K562 (cell line): Measurements from ENCODE around the gene IKZF3. TPM values are rescaled to one million over a fixed set of nuclear protein-coding genes. Genes with fewer than 3 reads are reported as not detected.

Experiments used
- ATAC-seq: fragments of 200-7000 bp; cut with Tn5 transposase; 3 replicates; pipeline ENCODE4 v1.9.1; 2020; ENCODE audit warnings: moderate library complexity
- BruUV-seq: library from RNA; stranded (reverse); fragments of 400-500 nt; replicated peaks from 2 replicates; lab custom pipeline; 2021; lab: Mats Ljungman, UMichigan
- CTCF ChIA-PET: fragments of 300-600 bp; formaldehyde crosslinking; extraction: SDS; loops from one replicate; lab custom pipeline; 2021; ENCODE audit warnings: low intra/inter-chr PET ratio; lab: Yijun Ruan, JAX
- POLR2A ChIA-PET: fragments of 300-600, 350-650 bp; sonication (Branson Sonifier 250); formaldehyde crosslinking; extraction: SDS; loops from one replicate; lab custom pipeline; 2021; ENCODE audit warnings: antibody characterized with exemption, inconsistent platforms; lab: Yijun Ruan, JAX
- DNase-seq, 4 experiments: peaks; one replicate each; pipeline versions ENCODE4 v3.0.0 to v3.0.0-alpha.2; 2011 to 2018; ENCODE audit warnings: low spot score in 3 of 4, mixed read lengths in 3 of 4; ENCODE audit errors: extremely low read depth in 1 of 4
- FAIRE-seq: peaks from 2 replicates; lab custom pipeline; 2011; peaks lifted over from hg19 to GRCh38; lab: Jason Lieb, UNC
- H2AFZ ChIP-seq: 2 replicates; pipeline ENCODE4 v1.6.0; 2011; ENCODE audit warnings: low read depth, low read length, control low read depth, inconsistent platforms
- H3K27ac ChIP-seq: fragments of 200-600 bp; 3 replicates; pipeline ENCODE4 v1.8.0; 2011; ENCODE audit warnings: low read depth, mild to moderate bottlenecking, control low read depth, inconsistent platforms, low read length, moderate library complexity, mixed read lengths; ENCODE audit errors: extremely low read depth
- H3K27me3 ChIP-seq, 2 experiments: fragments of 300-600 bp in 1 of 2; 2 replicates in 1 of 2; 3 replicates in 1 of 2; pipeline versions ENCODE4 v1.6.0 to v1.8.0; 2011; ENCODE audit warnings: inconsistent platforms in 2 of 2, low read length in 2 of 2, mild to moderate bottlenecking in 1 of 2, mixed read lengths in 1 of 2, moderate library complexity in 1 of 2; ENCODE audit not compliant: control insufficient read depth in 2 of 2, insufficient read depth in 2 of 2
- H3K36me3 ChIP-seq: fragments of 300-600 bp; 3 replicates; pipeline ENCODE4 v1.8.0; 2011; ENCODE audit warnings: mild to moderate bottlenecking, low read length, inconsistent platforms; ENCODE audit not compliant: control insufficient read depth, insufficient read depth
- H3K4me1 ChIP-seq, 2 experiments: fragments of 200-600 bp in 1 of 2; replicated peaks in 1 of 2; 2 replicates in 1 of 2; 3 replicates in 1 of 2; pipeline versions ENCODE4 v1.5.1 to v1.8.0; 2011; ENCODE audit warnings: inconsistent platforms in 2 of 2, low read length in 2 of 2, mild to moderate bottlenecking in 1 of 2, mixed read lengths in 1 of 2, moderate library complexity in 1 of 2; ENCODE audit not compliant: control insufficient read depth in 2 of 2, insufficient read depth in 2 of 2
- H3K4me2 ChIP-seq: 2 replicates; pipeline ENCODE4 v1.6.1; 2011; ENCODE audit warnings: low read length, control low read depth, inconsistent platforms, mixed read lengths; ENCODE audit not compliant: insufficient read depth
- H3K4me3 ChIP-seq: fragments of 200-600 bp; sonication (generic), shearing (Covaris generic); 2 replicates; pipeline ENCODE4 v1.5.1; 2016; ENCODE audit warnings: control low read depth, inconsistent platforms
- H3K79me2 ChIP-seq: fragments of 200-600 bp; 3 replicates; pipeline ENCODE4 v1.8.0; 2011; ENCODE audit warnings: low read length, inconsistent platforms; ENCODE audit not compliant: control insufficient read depth, insufficient read depth
- H3K9ac ChIP-seq, 2 experiments: 2 replicates each; pipeline versions ENCODE4 v1.6.0 to v1.6.1; 2011; ENCODE audit warnings: low read depth in 2 of 2, low read length in 2 of 2, control low read depth in 1 of 2, inconsistent platforms in 1 of 2, mild to moderate bottlenecking in 1 of 2, mixed read lengths in 1 of 2; ENCODE audit not compliant: insufficient read depth in 1 of 2
- H3K9me1 ChIP-seq: one replicate; pipeline ENCODE4 v1.6.0; 2011; ENCODE audit warnings: inconsistent platforms, mild to moderate bottlenecking, low read length, moderate library complexity; ENCODE audit not compliant: control insufficient read depth, insufficient read depth
- H3K9me3 ChIP-seq: replicated peaks from 2 replicates; pipeline ENCODE4 v1.5.1; 2011; ENCODE audit warnings: low read depth, low read length, inconsistent platforms; ENCODE audit not compliant: control insufficient read depth, insufficient read depth
- H4K20me1 ChIP-seq: replicated peaks from 2 replicates; pipeline ENCODE4 v1.6.1; 2011; ENCODE audit warnings: low read length, inconsistent platforms, mixed read lengths; ENCODE audit not compliant: control insufficient read depth, insufficient read depth
- ADNP ChIP-seq: fragments of 200-800 bp; sonication (Bioruptor generic); IDR thresholded peaks from 2 replicates; pipeline ENCODE4 v1.6.1; 2016; ENCODE audit warnings: missing genetic modification characterization, missing compliant biosample characterization
- BCOR ChIP-seq: fragments of 450-650 bp; IDR thresholded peaks from 2 replicates; pipeline ENCODE4 v1.6.1; 2016
- CSDE1 ChIP-seq, 2 experiments: fragments of 450-650 bp; IDR thresholded peaks; 2 replicates each; pipeline ENCODE4 v1.6.1; 2016; ENCODE audit warnings: mild to moderate bottlenecking in 1 of 2
- KLF10 ChIP-seq: fragments of 250-450 bp; sonication (Bioruptor Pico); IDR thresholded peaks from 2 replicates; pipeline ENCODE4 v1.6.1; 2021; ENCODE audit warnings: matching md5 sums
- PTRF ChIP-seq: fragments of 450-650 bp; IDR thresholded peaks from 2 replicates; pipeline ENCODE4 v1.6.1; 2016; ENCODE audit warnings: mild to moderate bottlenecking, missing genetic modification characterization, missing compliant biosample characterization
- RBM25 ChIP-seq: fragments of 200-400 bp; formaldehyde crosslinking; IDR thresholded peaks from 2 replicates; pipeline ENCODE4 v1.6.1; 2018; ENCODE audit warnings: low read length, low read depth, moderate library complexity; ENCODE audit not compliant: severe bottlenecking
- RFX7 ChIP-seq: fragments of 250-450 bp; sonication (Bioruptor Pico); IDR thresholded peaks from 2 replicates; pipeline ENCODE4 v1.5.1; 2021; ENCODE audit warnings: mild to moderate bottlenecking
- SP2 ChIP-seq: IDR thresholded peaks from 2 replicates; pipeline ENCODE4 v1.6.1; 2011; ENCODE audit warnings: mild to moderate bottlenecking, low read depth, low read length, moderate library complexity; ENCODE audit not compliant: poor library complexity, severe bottlenecking; ENCODE audit errors: extremely low read depth
- SRSF3 ChIP-seq: fragments of 200-400 bp; formaldehyde crosslinking; IDR thresholded peaks from 2 replicates; pipeline ENCODE4 v1.6.1; 2016; ENCODE audit warnings: mild to moderate bottlenecking, low read length, moderate library complexity; ENCODE audit not compliant: insufficient read depth
- ZNF699 ChIP-seq: fragments of 250-450 bp; sonication (Bioruptor Pico); IDR thresholded peaks from 2 replicates; pipeline ENCODE4 v1.8.0; 2021; ENCODE audit warnings: mild to moderate bottlenecking, moderate library complexity; ENCODE audit not compliant: insufficient replicate concordance
- ZNF707 ChIP-seq: fragments of 250-450 bp; sonication (Bioruptor Pico); conservative IDR thresholded peaks from 2 replicates; pipeline ENCODE4 v1.8.0; 2022; ENCODE audit warnings: inconsistent platforms, mild to moderate bottlenecking, moderate library complexity
- ZNF75A ChIP-seq: fragments of 450-650 bp; formaldehyde crosslinking; IDR thresholded peaks from 2 replicates; pipeline ENCODE4 v1.4.0; 2020; ENCODE audit warnings: mild to moderate bottlenecking
- WGBS: fragments of 100-300 bp; shearing (Covaris generic); methylation state at CpG from one replicate; pipeline ENCODE4 v1.1.6; 2016; ENCODE audit warnings: low coverage, mixed read lengths; ENCODE audit not compliant: insufficient coverage; ENCODE audit errors: missing lambda C conversion rate; 5-methylcytosine and 5-hydroxymethylcytosine counted together
- in situ Hi-C: fragments of 300-500 bp; cut with MboI; formaldehyde crosslinking; loops from 4 replicates; pipeline ENCODE4 v1.15.0; 2018; ENCODE audit warnings: inconsistent platforms, mixed read lengths
- intact Hi-C: fragments of 100-400 bp; cut with micrococcal nuclease; formaldehyde crosslinking; loops from 2 replicates; pipeline ENCODE4 v1.14.2; 2022
- polyA plus RNA-seq, 8 experiments: library from polyadenylated mRNA; depleted of rRNA in 4 of 8; stranded (reverse) in 5 of 8; unstranded in 3 of 8; fragments of >200 nt; fragmentation: Nextera tagmentation in 2 of 8; fragmentation: Illumina TruSeq in 1 of 8; extraction: Ambion mirVana in 2 of 8; extraction: Trizol in 1 of 8; gene quantifications; 2 replicates each; pipeline versions ENCODE4 v1.2.1 to v1.2.3, GENCODE V29; 2011 to 2014; ENCODE audit warnings: inconsistent platforms in 1 of 8, missing spikeins in 1 of 8
- total RNA-seq, 7 experiments: library from RNA; depleted of rRNA in 6 of 7; stranded (reverse); fragments of >200 nt in 6 of 7; fragmentation: Illumina TruSeq in 2 of 7; extraction: Trizol in 2 of 7; gene quantifications; 2 replicates each; pipeline versions ENCODE4 v1.2.1 to v1.2.3, GENCODE V29; 2011 to 2021; ENCODE audit warnings: low replicate concordance in 1 of 7
- TF ChIP-seq, protein P1 (sequence below), 2 experiments: fragments of 450-650 bp in 1 of 2; IDR thresholded peaks; 2 replicates each; pipeline ENCODE4 v1.6.1; 2011 to 2017; ENCODE audit warnings: low read depth in 2 of 2, antibody characterized with exemption in 1 of 2, borderline replicate concordance in 1 of 2, low read length in 1 of 2, mild to moderate bottlenecking in 1 of 2, mixed read lengths in 1 of 2; ENCODE audit not compliant: control insufficient read depth in 1 of 2

Gene IKZF3
- total and polyA plus RNA-seq, 9 of the 15 experiments (the other 6 are each of a cell fraction or from before 2014, with no cell fraction given), result 0.06 to 1.6 (median 0.62) TPM

DNA sequence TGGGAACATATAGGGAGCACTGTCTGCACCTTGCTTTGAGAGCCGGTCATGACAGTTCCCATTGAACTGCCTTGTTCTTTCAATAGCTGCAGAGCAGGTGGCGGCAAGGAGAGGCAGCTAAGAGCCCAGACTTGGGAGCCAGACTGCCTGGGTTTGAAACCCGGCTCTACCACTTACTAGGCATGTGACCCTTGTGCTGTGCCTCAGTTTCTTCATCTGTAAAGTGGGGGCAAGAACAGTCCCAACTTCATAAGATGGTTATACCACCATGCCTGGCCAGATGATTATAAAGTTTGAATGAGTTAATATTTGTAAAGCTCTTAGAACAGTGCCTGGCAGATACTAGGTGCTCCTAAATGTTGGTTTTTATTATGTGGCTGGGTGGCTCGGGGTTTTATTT, 149.9 kb downstream of the IKZF3 start:
- no peak overlapping the region for H2AFZ ChIP-seq
- ChIA-PET POLR2A (no interaction called here), CTCF (no interaction called here)
- FAIRE-seq (no peak), DNase-seq (no peak), ATAC-seq (no peak)
- no peaks in the 10 kb centered on the region for H3K9me3 ChIP-seq
- H3K4me2 ChIP-seq, result no peak overlapping the region
- H3K9ac ChIP-seq, result no peak overlapping the region
- H3K27ac ChIP-seq, result no peak overlapping the region
- in situ Hi-C loops (no loop called here), intact Hi-C loops (no loop called here)
- H3K36me3 ChIP-seq, result no peaks in the 10 kb centered on the region
- H3K79me2 ChIP-seq, result no peaks in the 10 kb centered on the region
- 23% methylated on average over 4 of the region's 4 CpGs for WGBS
- H3K4me3 ChIP-seq, result no peak overlapping the region
- H3K9me1 ChIP-seq, result no peaks in the 10 kb centered on the region
- no TSS peak for BruUV-seq
- H3K27me3 ChIP-seq, result 0 out of 5 replicates have a peak, but pooled peaks cover 0 to 5% of the 10 kb centered on the region in 2 experiments
- H4K20me1 ChIP-seq, result no peaks in the 10 kb centered on the region
- peaks cover 0 to 23% of the 10 kb centered on the region in 2 experiments; a peak in 2 of 5 replicates for H3K4me1 ChIP-seq
- TF ChIP-seq SP2, result no peak
- TF ChIP-seq RBM25, result peak; percentile 61
- no peak for TF ChIP-seq ZNF699
- peak; percentile 28; the same call in 1 of the 2 replicates for TF ChIP-seq ADNP (tag)
- TF ChIP-seq SRSF3, result no peak
- TF ChIP-seq CSDE1 (IDR thresholded peaks at IDR 0.05), result no peak
- TF ChIP-seq BCOR, result peak; percentile 62; the same call in 1 of the 2 replicates
- no peak for TF ChIP-seq ZNF707 (CRISPR knock-in tag)
- no peak for TF ChIP-seq KLF10 (CRISPR knock-in tag)
- TF ChIP-seq, protein P1, sequence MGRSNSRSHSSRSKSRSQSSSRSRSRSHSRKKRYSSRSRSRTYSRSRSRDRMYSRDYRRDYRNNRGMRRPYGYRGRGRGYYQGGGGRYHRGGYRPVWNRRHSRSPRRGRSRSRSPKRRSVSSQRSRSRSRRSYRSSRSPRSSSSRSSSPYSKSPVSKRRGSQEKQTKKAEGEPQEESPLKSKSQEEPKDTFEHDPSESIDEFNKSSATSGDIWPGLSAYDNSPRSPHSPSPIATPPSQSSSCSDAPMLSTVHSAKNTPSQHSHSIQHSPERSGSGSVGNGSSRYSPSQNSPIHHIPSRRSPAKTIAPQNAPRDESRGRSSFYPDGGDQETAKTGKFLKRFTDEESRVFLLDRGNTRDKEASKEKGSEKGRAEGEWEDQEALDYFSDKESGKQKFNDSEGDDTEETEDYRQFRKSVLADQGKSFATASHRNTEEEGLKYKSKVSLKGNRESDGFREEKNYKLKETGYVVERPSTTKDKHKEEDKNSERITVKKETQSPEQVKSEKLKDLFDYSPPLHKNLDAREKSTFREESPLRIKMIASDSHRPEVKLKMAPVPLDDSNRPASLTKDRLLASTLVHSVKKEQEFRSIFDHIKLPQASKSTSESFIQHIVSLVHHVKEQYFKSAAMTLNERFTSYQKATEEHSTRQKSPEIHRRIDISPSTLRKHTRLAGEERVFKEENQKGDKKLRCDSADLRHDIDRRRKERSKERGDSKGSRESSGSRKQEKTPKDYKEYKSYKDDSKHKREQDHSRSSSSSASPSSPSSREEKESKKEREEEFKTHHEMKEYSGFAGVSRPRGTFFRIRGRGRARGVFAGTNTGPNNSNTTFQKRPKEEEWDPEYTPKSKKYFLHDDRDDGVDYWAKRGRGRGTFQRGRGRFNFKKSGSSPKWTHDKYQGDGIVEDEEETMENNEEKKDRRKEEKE (IDR thresholded peaks at IDR 0.05; ENCODE audit: borderline replicate concordance in 1 of 2, control insufficient read depth in 1 of 2, low read depth in 2 of 2, low read length in 1 of 2), result no peak
- no peak for TF ChIP-seq RFX7
- TF ChIP-seq PTRF (tag), result no peak
- no peak for TF ChIP-seq ZNF75A (CRISPR knock-in tag)
